Peyer's patch (tissue), 4 donors: ENCODE results near the gene SLC25A11.

ENCODE experiments used
- CTCF ChIP-seq, 6 experiments: fragments of 450-650 bp in 4 of 6; fragments of 200-600 bp in 2 of 6; sonication (generic) in 1 of 6; IDR thresholded peaks; one replicate each; pipeline ENCODE4 v1.5.1; 2017 to 2019; ENCODE audit warnings: antibody characterized with exemption in 6 of 6, mild to moderate bottlenecking in 3 of 6, moderate library complexity in 1 of 6
- POLR2A ChIP-seq, 2 donors: fragments of 450-650 bp; IDR thresholded peaks; one replicate each; pipeline ENCODE4 v1.5.1; 2017; ENCODE audit warnings: antibody characterized with exemption in 2 of 2, mild to moderate bottlenecking in 2 of 2, moderate library complexity in 2 of 2

- TF ChIP-seq CTCF (IDR thresholded peaks at IDR 0.05) (no peak), POLR2A (IDR thresholded peaks at IDR 0.05) (no peak)
These were observed 19.3 kb downstream of the SLC25A11 start for GRCh38 chr17:4920351-4921048.
